ENCODE data around the gene TMEM123. TPM values are rescaled to one million over a fixed set of nuclear protein-coding genes. Genes with fewer than 3 reads are reported as not detected.

The TMEM123 gene
- total and polyA plus RNA-seq, 2 donors from 2014 or later: 57.0 to 143 TPM

DNA sequence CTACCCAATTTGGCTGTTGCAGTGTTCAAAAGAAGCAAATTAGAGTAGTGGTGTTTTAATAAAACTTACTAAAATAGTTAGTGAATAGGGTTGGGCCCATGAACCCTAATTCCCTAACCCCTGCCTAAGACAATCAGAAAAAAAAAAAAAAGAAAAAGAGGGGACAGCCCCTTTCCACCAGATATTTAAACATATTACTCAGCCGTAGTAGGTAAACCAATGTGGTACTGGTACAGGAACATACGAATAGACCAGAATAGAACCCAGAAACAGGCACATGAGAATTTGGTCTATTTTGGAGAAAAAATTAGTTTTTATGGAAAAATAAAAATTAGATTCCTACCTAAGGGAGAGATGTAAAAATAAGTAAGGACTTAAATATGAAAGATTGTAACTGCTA, 39.4 kb upstream of the TMEM123 start:
- DNase-seq (no peak), FAIRE-seq (no peak)
- H3K4me1 ChIP-seq (ENCODE audit: control insufficient read depth in 2 of 3, insufficient read depth in 2 of 3, low read depth in 1 of 3, low read length in 3 of 3): peaks cover 0 to 4% (median 0%) of the 10 kb centered on the region in 3 donors
- no peaks in the 10 kb centered on the region for H3K9me3 ChIP-seq (ENCODE audit: control insufficient read depth in 2 of 3, insufficient read depth in 1 of 3, low read length in 3 of 3)
- H3K27ac ChIP-seq (ENCODE audit: low read depth in 2 of 2, low read length in 2 of 2): no peak overlapping the region
- no peak overlapping the region for H3K4me3 ChIP-seq (ENCODE audit: low read length in 3 of 3)
- TF ChIP-seq, protein P1, sequence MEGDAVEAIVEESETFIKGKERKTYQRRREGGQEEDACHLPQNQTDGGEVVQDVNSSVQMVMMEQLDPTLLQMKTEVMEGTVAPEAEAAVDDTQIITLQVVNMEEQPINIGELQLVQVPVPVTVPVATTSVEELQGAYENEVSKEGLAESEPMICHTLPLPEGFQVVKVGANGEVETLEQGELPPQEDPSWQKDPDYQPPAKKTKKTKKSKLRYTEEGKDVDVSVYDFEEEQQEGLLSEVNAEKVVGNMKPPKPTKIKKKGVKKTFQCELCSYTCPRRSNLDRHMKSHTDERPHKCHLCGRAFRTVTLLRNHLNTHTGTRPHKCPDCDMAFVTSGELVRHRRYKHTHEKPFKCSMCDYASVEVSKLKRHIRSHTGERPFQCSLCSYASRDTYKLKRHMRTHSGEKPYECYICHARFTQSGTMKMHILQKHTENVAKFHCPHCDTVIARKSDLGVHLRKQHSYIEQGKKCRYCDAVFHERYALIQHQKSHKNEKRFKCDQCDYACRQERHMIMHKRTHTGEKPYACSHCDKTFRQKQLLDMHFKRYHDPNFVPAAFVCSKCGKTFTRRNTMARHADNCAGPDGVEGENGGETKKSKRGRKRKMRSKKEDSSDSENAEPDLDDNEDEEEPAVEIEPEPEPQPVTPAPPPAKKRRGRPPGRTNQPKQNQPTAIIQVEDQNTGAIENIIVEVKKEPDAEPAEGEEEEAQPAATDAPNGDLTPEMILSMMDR (IDR thresholded peaks at IDR 0.05; ENCODE audit: borderline replicate concordance, extremely low read depth, insufficient read depth): no peak
- no peaks in the 10 kb centered on the region for H3K27me3 ChIP-seq (ENCODE audit: control insufficient read depth, insufficient read depth, low read length)
- H3K9ac ChIP-seq (ENCODE audit: low read length in 3 of 3): no peak overlapping the region
- H3K36me3 ChIP-seq (ENCODE audit: control insufficient read depth in 2 of 3, insufficient read depth in 3 of 3, low read length in 3 of 3): no peaks in the 10 kb centered on the region
- intact Hi-C loops (cut with DNase I): loop anchor here (10.0 kb wide), 1 partner anchor 127 kb away; no protein-coding TSS in a partner anchor

DNA sequence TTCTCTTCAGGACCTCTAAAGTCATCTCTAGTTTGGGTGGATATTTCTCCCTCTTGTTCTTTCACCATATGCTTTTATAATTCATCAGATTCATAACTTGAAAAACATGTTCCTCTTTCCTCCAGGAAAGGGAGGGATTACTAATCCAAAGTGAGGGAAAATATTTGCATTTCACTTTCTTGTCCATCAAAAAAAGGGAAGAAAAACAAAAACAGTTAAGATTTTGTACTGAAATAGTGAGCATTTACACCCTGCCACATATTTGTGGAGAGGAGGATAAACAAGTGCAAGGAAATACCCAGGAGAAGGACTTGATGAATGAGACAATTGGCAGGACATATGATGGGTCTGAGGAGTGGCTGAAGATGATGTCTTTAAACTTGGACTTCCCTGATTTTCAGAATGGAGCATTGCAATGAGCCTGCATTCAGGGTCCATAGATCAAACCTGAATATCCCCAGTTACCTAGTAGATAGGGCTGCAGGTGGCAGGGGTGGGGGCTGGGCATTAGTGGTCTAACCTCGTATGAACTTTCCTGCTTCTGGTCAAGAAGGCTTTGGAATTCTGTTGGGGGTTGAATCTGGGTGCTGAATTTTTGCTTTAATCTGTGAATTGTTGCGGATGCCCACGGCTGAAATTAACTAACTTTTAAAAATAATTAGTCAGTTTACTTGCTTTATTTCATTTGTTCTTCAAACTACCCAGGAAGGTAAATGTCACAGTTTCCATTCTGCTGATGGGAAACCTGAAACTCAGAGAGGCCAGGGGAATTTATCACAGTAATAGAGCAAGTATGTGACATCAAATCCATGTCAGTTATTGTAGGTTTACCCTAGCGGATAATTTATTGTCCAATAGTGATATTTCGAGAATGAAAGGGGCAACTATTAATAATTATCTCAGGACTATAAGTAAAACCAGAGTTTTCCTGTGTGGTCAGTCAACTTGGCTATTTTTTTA, 36.9 kb upstream of the TMEM123 start:
- intact Hi-C loops (cut with DNase I): loop anchor here (10.0 kb wide), 1 partner anchor 125 kb away; no protein-coding TSS in a partner anchor
- Histone ChIP-seq H3K36me3 (ENCODE audit: control insufficient read depth in 2 of 3, insufficient read depth in 3 of 3, low read length in 3 of 3) (no peaks in the 10 kb centered on the region), H3K4me1 (ENCODE audit: control insufficient read depth in 2 of 3, insufficient read depth in 2 of 3, low read depth in 1 of 3, low read length in 3 of 3) (no peaks in the 10 kb centered on the region), H3K27me3 (ENCODE audit: control insufficient read depth, insufficient read depth, low read length) (no peaks in the 10 kb centered on the region), H3K9me3 (ENCODE audit: control insufficient read depth in 2 of 3, insufficient read depth in 1 of 3, low read length in 3 of 3) (no peaks in the 10 kb centered on the region), H3K4me3 (ENCODE audit: low read length in 3 of 3) (no peak overlapping the region), H3K27ac (ENCODE audit: low read depth in 2 of 2, low read length in 2 of 2) (no peak overlapping the region), H3K9ac (ENCODE audit: low read length in 3 of 3) (no peak overlapping the region)
- TF ChIP-seq, protein P1 (IDR thresholded peaks at IDR 0.05; ENCODE audit: borderline replicate concordance, extremely low read depth, insufficient read depth): no peak
- DNase-seq: no peak
- no peak for FAIRE-seq

DNA sequence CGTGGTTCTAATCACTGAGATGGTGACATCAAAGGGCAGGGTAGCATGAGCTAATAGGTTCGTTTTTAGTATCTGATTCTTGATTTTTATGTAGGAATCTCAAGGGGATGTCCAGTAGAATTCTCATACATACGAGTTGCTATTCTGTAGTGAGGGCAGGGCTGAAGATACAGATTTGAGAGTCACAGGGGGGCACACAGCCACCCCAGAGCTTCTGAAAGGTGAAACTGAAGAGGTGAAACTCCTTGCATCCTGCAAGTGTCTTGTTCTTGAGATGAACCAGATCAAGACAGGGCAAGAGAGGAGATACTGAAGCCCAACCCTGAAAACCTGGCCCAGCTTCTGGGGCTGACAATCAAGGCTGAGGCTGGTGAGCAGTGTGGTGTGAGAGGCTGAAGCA, 35.6 kb upstream of the TMEM123 start:
- intact Hi-C loops (cut with DNase I): no loop called here

More for the DNA sequence above, 35.6 kb upstream of the TMEM123 start:
- FAIRE-seq (no peak), DNase-seq (no peak)
- no peak overlapping the region for H3K27ac ChIP-seq (ENCODE audit: low read depth in 2 of 2, low read length in 2 of 2)
- H3K9ac ChIP-seq (ENCODE audit: low read length in 3 of 3): no peak overlapping the region
- H3K36me3 ChIP-seq (ENCODE audit: control insufficient read depth in 2 of 3, insufficient read depth in 3 of 3, low read length in 3 of 3): no peaks in the 10 kb centered on the region
- H3K4me3 ChIP-seq (ENCODE audit: low read length in 3 of 3): no peak overlapping the region
- no peaks in the 10 kb centered on the region for H3K27me3 ChIP-seq (ENCODE audit: control insufficient read depth, insufficient read depth, low read length)
- no peaks in the 10 kb centered on the region for H3K9me3 ChIP-seq (ENCODE audit: control insufficient read depth in 2 of 3, insufficient read depth in 1 of 3, low read length in 3 of 3)
- TF ChIP-seq, protein P1 (IDR thresholded peaks at IDR 0.05; ENCODE audit: borderline replicate concordance, extremely low read depth, insufficient read depth): no peak
- H3K4me1 ChIP-seq (ENCODE audit: control insufficient read depth in 2 of 3, insufficient read depth in 2 of 3, low read depth in 1 of 3, low read length in 3 of 3): no peaks in the 10 kb centered on the region
